ENCODE results near the gene KRTAP10-11.
"Not testable (repeated sequence)": the region's sequence is repeated elsewhere in the genome, so short reads cannot be mapped to it uniquely, and the experiment has no call there.

KRTAP10-11 gene

DNA sequence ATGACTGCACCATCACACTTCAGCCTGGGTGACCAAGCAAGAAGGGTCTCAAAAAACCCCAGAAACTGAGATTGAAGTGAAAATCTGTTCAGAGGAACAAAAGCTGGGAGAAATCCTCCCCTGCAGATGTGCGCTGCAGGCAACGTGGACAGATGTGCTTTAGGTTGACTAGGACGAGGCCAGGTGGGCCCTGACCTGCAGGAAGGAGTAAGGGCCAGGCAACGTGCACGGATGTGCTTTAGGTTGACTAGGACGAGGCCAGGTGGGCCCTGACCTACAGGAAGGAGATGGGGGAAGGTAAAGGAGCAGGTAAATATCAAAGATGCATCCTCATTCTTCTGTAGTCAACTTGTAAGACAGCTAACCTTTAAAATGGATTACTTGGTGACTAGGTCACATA is 38.3 kb downstream of the KRTAP10-11 start:
- peaks cover 23% of the 10 kb centered on the region for H3K4me1 Mint-ChIP-seq
- peaks cover 39% of the 10 kb centered on the region for H3K27me3 Mint-ChIP-seq (ENCODE audit: low read depth, poor library complexity)
- no peak for DNase-seq
- TF ChIP-seq, protein P1, sequence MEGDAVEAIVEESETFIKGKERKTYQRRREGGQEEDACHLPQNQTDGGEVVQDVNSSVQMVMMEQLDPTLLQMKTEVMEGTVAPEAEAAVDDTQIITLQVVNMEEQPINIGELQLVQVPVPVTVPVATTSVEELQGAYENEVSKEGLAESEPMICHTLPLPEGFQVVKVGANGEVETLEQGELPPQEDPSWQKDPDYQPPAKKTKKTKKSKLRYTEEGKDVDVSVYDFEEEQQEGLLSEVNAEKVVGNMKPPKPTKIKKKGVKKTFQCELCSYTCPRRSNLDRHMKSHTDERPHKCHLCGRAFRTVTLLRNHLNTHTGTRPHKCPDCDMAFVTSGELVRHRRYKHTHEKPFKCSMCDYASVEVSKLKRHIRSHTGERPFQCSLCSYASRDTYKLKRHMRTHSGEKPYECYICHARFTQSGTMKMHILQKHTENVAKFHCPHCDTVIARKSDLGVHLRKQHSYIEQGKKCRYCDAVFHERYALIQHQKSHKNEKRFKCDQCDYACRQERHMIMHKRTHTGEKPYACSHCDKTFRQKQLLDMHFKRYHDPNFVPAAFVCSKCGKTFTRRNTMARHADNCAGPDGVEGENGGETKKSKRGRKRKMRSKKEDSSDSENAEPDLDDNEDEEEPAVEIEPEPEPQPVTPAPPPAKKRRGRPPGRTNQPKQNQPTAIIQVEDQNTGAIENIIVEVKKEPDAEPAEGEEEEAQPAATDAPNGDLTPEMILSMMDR (IDR thresholded peaks at IDR 0.05) = no peak
- no peak overlapping the region for H3K4me3 Mint-ChIP-seq
- H3K9me3 Mint-ChIP-seq = no peaks in the 10 kb centered on the region
- no peaks in the 10 kb centered on the region for H3K36me3 Mint-ChIP-seq (ENCODE audit: low read depth)
- no peak overlapping the region for H3K27ac Mint-ChIP-seq

DNA sequence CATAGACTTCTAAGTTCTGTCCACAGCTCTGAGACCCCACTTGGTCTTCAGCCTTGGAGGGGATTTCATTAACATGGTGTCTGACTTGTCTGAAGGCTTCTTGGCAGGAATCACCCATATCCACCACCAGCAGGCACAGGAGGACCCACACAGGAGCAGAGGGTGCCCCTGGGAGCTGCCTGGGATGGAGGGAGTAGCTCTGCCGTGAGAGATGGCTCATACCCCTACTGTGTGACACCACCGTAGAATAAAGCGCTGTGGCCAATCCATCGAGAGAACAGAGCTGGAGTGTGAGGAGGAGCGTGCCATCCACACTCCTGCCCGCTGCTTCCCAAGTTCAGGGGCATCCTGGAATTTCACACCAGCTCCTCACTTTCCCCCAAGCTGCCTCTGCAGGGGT is 38.8 kb downstream of the KRTAP10-11 start:
- not testable (repeated sequence) for H3K36me3 Mint-ChIP-seq (ENCODE audit: low read depth); H3K4me3 Mint-ChIP-seq; H3K27ac Mint-ChIP-seq; DNase-seq; H3K9me3 Mint-ChIP-seq
- Mint-ChIP-seq H3K4me1 (peaks cover 23% of the 10 kb centered on the region), H3K27me3 (ENCODE audit: low read depth, poor library complexity) (peaks cover 37% of the 10 kb centered on the region)

DNA sequence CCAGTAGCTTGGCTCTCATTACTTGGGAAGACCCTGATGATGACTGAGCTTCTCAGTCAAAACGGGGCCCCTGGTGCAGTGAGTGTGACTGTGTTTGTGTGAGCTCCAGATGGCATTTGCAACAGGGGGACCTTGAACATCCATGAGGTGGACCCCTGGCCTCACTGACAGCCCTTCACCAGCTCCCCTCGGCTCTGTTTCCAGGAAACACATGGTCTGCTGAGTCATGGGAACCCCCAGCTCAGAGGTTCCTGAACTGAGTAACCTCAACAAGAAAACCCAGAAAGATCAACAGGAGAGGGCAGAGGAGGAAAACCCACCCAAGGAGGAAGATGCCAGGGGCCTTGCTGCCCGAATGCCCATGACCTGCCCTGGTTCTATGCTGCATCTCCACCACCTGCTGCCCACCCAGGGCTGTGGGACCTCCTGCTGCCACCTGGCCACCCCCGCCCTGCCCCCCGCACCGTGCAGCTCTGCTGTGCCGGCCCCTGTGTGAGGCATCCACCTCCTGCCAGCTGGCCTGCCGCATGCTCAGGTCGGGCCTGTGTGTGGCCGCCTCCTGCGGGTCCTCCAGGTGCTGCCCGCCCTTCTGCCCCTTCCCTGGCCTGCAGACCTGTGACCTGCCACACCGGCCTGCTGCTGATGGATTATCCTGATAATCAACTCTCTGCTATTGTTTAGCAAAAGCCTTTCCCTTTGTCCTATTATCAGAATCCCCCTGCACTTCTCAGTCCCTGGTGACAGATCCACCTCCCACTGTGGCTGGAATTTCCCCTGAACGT is 40.0 kb downstream of the KRTAP10-11 start:
- DNase-seq = no peak
- Mint-ChIP-seq H3K27ac (no peak overlapping the region), H3K9me3 (no peaks in the 10 kb centered on the region), H3K27me3 (ENCODE audit: low read depth, poor library complexity) (peaks cover 37% of the 10 kb centered on the region), H3K36me3 (ENCODE audit: low read depth) (no peaks in the 10 kb centered on the region), H3K4me3 (no peak overlapping the region), H3K4me1 (peaks cover 23% of the 10 kb centered on the region)
- TF ChIP-seq, protein P1 (IDR thresholded peaks at IDR 0.05) = no peak

DNA sequence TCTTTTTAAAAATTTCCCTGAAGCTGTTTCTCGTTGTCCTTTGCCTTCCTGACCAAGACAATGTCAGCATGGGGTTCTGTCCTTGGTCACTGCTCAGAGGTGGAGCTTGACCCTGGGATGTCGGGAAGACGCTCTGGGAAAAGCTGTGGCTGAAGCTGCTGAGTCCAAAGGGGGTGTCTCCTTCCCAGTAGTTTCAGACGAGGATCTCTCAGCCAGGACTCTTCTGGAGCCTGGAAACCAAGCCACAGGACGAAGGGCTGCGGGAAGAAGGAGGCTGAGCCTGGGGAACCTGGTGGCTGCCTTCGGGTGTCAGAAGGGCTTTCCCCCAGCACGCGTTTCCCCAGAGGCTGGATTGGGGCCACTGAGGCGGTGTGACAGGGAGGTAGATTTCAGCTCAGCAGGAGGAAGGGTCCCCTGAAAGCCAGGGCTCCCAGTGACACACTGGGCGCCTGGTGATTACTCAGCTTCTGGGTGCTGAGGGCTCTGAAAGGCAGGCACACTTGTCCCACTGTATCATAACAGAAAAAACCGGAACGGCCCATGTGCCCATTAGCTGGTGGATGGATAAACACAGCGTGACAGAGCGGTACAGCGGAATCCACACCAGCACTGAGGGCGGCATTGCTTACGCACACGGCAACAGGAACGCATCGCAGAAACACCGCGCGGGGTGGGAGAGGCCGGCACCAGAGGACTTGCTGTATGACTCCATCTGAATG is 40.8 kb downstream of the KRTAP10-11 start:
- peaks cover 7% of the 10 kb centered on the region for H3K9me3 Mint-ChIP-seq
- TF ChIP-seq, protein P1 (IDR thresholded peaks at IDR 0.05) = no peak
- H3K4me3 Mint-ChIP-seq = no peak overlapping the region
- DNase-seq = no peak
- peak overlapping the region; percentile 43 for H3K27ac Mint-ChIP-seq
- peaks cover 35% of the 10 kb centered on the region for H3K27me3 Mint-ChIP-seq (ENCODE audit: low read depth, poor library complexity)
- H3K4me1 Mint-ChIP-seq = peaks cover 23% of the 10 kb centered on the region
- H3K36me3 Mint-ChIP-seq (ENCODE audit: low read depth) = no peaks in the 10 kb centered on the region

DNA sequence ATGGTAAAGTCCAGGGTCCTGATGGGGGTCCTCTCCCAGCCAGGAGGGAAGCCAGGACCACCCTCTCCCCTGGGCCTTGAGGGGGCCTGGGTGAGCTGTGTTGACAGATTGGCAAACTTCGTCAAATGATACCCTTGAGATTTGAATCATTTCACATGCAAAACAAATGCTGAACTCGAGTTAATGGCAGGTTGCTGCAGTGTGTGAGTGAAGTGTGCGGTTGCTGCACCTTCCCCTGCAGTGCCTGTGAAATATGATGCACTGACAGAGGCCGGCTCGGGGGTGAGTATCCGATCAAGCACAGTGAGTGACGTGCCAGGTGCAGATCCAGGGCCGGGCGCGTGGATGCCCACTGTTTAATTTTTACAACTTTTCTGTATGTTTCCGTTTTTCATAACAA is 41.5 kb downstream of the KRTAP10-11 start:
- DNase-seq = no peak
- Mint-ChIP-seq H3K36me3 (ENCODE audit: low read depth) (peaks cover 5% of the 10 kb centered on the region), H3K4me3 (no peak overlapping the region), H3K9me3 (peaks cover 14% of the 10 kb centered on the region), H3K27me3 (ENCODE audit: low read depth, poor library complexity) (peaks cover 28% of the 10 kb centered on the region), H3K27ac (no peak overlapping the region), H3K4me1 (peaks cover 23% of the 10 kb centered on the region)
- TF ChIP-seq, protein P1 (IDR thresholded peaks at IDR 0.05) = no peak

DNA sequence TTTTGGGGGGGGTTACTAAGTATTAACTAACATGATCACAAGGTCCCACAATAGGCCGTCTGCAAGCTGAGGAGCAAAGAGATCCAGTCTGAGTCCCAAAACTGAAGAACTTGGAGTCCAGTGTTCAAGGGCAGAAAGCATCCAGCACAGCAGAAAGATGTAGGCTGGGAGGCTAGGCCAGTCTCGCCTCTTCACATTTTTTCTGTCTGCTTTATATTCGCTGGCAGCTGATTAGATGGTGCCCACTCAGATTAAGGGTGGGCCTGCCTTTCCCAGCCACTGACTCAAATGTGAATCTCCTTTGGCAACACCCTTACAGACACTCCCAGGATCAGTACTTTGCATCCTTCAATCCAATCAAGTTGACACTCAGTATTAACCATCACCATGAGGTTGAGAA is 43.5 kb downstream of the KRTAP10-11 start:
- not testable (repeated sequence) for H3K27ac Mint-ChIP-seq, H3K4me3 Mint-ChIP-seq, DNase-seq
- H3K9me3 Mint-ChIP-seq = peaks cover 31% of the 10 kb centered on the region
- peaks cover 23% of the 10 kb centered on the region for H3K4me1 Mint-ChIP-seq
- H3K36me3 Mint-ChIP-seq (ENCODE audit: low read depth) = peaks cover 15% of the 10 kb centered on the region
- peaks cover 23% of the 10 kb centered on the region for H3K27me3 Mint-ChIP-seq (ENCODE audit: low read depth, poor library complexity)

Data from nephron progenitor cell (in vitro differentiated cells).